A172 (cell line): ENCODE results near the gene DMD. TPM values are rescaled to one million over a fixed set of nuclear protein-coding genes. Genes with fewer than 3 reads are reported as not detected.
"Not testable (repeated sequence)": the region's sequence is repeated elsewhere in the genome, so short reads cannot be mapped to it uniquely, and the experiment has no call there.

Experiments
- DNase-seq: peaks from one replicate; pipeline ENCODE4 v3.0.0-alpha.2; 2015; ENCODE audit warnings: low spot score
- total RNA-seq: library from RNA; depleted of rRNA; stranded (reverse); fragments of >200 nt; shearing (Covaris generic); gene quantifications from 2 replicates; pipeline ENCODE4 v1.2.3, GENCODE V29; 2014

DMD gene
- total RNA-seq, 1 experiment from 2014 or later: 17.6 TPM

- no peak for DNase-seq
Measured at GRCh38 chrX:32045149-32045548, 1166.2 kb downstream of the DMD start.

GRCh38 chrX:32041181-32041580, 1170.2 kb downstream of the DMD start:
- no peak for DNase-seq

GRCh38 chrX:32026772-32027171, 1184.6 kb downstream of the DMD start:
- no peak for DNase-seq

- no peak for DNase-seq
Measured at GRCh38 chrX:32024072-32024471, 1187.3 kb downstream of the DMD start.

GRCh38 chrX:32016195-32016594, 1195.2 kb downstream of the DMD start:
- DNase-seq: no peak

GRCh38 chrX:32010948-32011347, 1200.4 kb downstream of the DMD start:
- no peak for DNase-seq

- no peak for DNase-seq
Measured at GRCh38 chrX:32010212-32010611, 1201.1 kb downstream of the DMD start.

GRCh38 chrX:31993637-31994036, 1217.7 kb downstream of the DMD start:
- DNase-seq: no peak

GRCh38 chrX:31988975-31989374, 1222.4 kb downstream of the DMD start:
- no peak for DNase-seq

- DNase-seq: no peak
Measured at GRCh38 chrX:31981546-31982062, 1229.7 kb downstream of the DMD start.

- DNase-seq: no peak
Measured at GRCh38 chrX:31969714-31970113, 1241.6 kb downstream of the DMD start.

- DNase-seq: no peak
Measured at GRCh38 chrX:31962256-31962655, 1249.1 kb downstream of the DMD start.

- no peak for DNase-seq
Measured at GRCh38 chrX:31934842-31935370, 1276.4 kb downstream of the DMD start.

GRCh38 chrX:31934015-31934414, 1277.3 kb downstream of the DMD start:
- DNase-seq: no peak

- no peak for DNase-seq
Measured at GRCh38 chrX:31932769-31933168, 1278.6 kb downstream of the DMD start.

GRCh38 chrX:31932320-31932719, 1279.0 kb downstream of the DMD start:
- DNase-seq: not testable (repeated sequence)

- peak; percentile 71 for DNase-seq
Measured at GRCh38 chrX:31931225-31931624, 1280.1 kb downstream of the DMD start.

- no peak for DNase-seq
Measured at GRCh38 chrX:31929366-31929765, 1282.0 kb downstream of the DMD start.

GRCh38 chrX:31921236-31921635, 1290.1 kb downstream of the DMD start:
- no peak for DNase-seq

- no peak for DNase-seq
Measured at GRCh38 chrX:31909850-31910572, 1301.3 kb downstream of the DMD start.

- no peak for DNase-seq
Measured at GRCh38 chrX:31894152-31894551, 1317.2 kb downstream of the DMD start.

GRCh38 chrX:31893525-31893924, 1317.8 kb downstream of the DMD start:
- DNase-seq: no peak

- no peak for DNase-seq
Measured at GRCh38 chrX:31889088-31889487, 1322.3 kb downstream of the DMD start.

- DNase-seq: no peak
Measured at GRCh38 chrX:31884535-31884934, 1326.8 kb downstream of the DMD start.
